ENCODE measurements around the gene CASTOR2. TPM values are rescaled to one million over a fixed set of nuclear protein-coding genes. Genes with fewer than 3 reads are reported as not detected.
"Not testable (repeated sequence)": the region's sequence is repeated elsewhere in the genome, so short reads cannot be mapped to it uniquely, and the experiment has no call there.

CASTOR2 gene
- total and polyA plus RNA-seq, 4 donors = 0.76 to 6.8 (median 4.1) TPM

DNA sequence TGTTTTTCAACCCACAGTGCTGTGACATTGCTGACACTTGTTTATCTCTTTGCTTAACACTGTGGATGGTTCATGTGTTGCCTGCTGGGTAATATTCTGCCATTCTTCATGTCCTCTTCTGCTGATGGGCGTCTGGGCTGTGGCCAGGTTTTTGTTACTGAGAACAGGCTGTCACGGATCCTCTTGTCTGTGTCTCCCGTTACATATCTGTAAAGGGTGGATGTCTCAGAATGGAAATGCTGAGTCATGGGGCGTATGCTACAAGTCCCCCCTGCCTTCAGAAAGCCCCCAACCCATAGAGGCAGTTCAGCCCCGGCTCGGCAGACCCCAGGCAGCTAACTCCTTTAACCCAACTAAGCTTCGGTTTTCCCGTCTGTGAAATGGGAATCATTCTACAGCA, 33.3 kb downstream of the CASTOR2 start:
- not testable (repeated sequence) for H3K9me3 ChIP-seq (ENCODE audit: control insufficient read depth in 4 of 4, insufficient read depth in 3 of 4, low read length in 3 of 4); H3K4me1 ChIP-seq (ENCODE audit: control insufficient read depth in 5 of 5, insufficient read depth in 5 of 5, low read length in 5 of 5); H3K27me3 ChIP-seq (ENCODE audit: control insufficient read depth in 3 of 3, insufficient read depth in 3 of 3, low read length in 2 of 3); H3K4me3 ChIP-seq; ATAC-seq (ENCODE audit: insufficient read depth, low FRiP score); DNase-seq; H3K36me3 ChIP-seq (ENCODE audit: control insufficient read depth in 4 of 4, insufficient read depth in 4 of 4, low read length in 4 of 4); H3K9ac ChIP-seq (ENCODE audit: insufficient read depth in 1 of 2, low read length in 2 of 2)
- H3K27ac ChIP-seq (ENCODE audit: low read depth in 1 of 2, low read length in 1 of 2) = peak overlapping the region in 1 of 2 donors; percentile 48
- WGBS, 2 donors = 78 to 81% methylated on average over 8 of the region's 8 CpGs

DNA sequence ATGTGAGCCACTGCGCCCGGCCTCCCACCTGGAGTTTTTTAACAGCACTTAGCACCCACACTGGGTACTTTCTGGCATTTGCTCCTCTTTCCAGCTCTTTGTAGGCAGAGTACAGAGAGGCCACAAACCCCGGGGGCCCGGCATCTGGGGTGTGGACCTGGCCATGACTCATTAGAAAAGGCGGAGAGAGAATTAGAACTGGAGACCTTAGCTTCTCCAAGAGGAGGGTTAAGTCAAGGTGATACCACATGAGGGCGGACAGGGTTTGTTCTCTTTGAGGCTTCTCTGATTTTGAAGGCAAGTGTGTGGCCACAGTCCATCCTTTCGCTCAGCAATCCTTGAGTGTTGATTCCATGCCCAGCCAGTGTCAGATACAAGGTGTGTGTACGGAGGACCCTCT, 36.9 kb downstream of the CASTOR2 start:
- H3K27ac ChIP-seq (ENCODE audit: low read depth in 1 of 2, low read length in 1 of 2); H3K36me3 ChIP-seq (ENCODE audit: control insufficient read depth in 4 of 4, insufficient read depth in 4 of 4, low read length in 4 of 4); DNase-seq; H3K4me3 ChIP-seq; ATAC-seq (ENCODE audit: insufficient read depth, low FRiP score); H3K4me1 ChIP-seq (ENCODE audit: control insufficient read depth in 5 of 5, insufficient read depth in 5 of 5, low read length in 5 of 5); H3K9me3 ChIP-seq (ENCODE audit: control insufficient read depth in 4 of 4, insufficient read depth in 3 of 4, low read length in 3 of 4); H3K9ac ChIP-seq (ENCODE audit: insufficient read depth in 1 of 2, low read length in 2 of 2); H3K27me3 ChIP-seq (ENCODE audit: control insufficient read depth in 3 of 3, insufficient read depth in 3 of 3, low read length in 2 of 3): not testable (repeated sequence)
- WGBS, 2 donors = 91 to 95% methylated on average over 8 of the region's 8 CpGs

- Histone ChIP-seq H3K9me3 (ENCODE audit: control insufficient read depth in 4 of 4, insufficient read depth in 3 of 4, low read length in 3 of 4) (no peaks in the 10 kb centered on the region), H3K9ac (ENCODE audit: insufficient read depth in 1 of 2, low read length in 2 of 2) (no peak overlapping the region), H3K27me3 (ENCODE audit: control insufficient read depth in 3 of 3, insufficient read depth in 3 of 3, low read length in 2 of 3) (no peaks in the 10 kb centered on the region), H3K4me1 (ENCODE audit: control insufficient read depth in 5 of 5, insufficient read depth in 5 of 5, low read length in 5 of 5) (no peaks in the 10 kb centered on the region), H3K36me3 (ENCODE audit: control insufficient read depth in 4 of 4, insufficient read depth in 4 of 4, low read length in 4 of 4) (peaks cover 0 to 3% (median 0%) of the 10 kb centered on the region in 4 donors), H3K27ac (ENCODE audit: low read depth in 1 of 2, low read length in 1 of 2) (no peak overlapping the region), H3K4me3 (no peak overlapping the region)
- WGBS, 2 donors = 87 to 94% methylated on average over 2 of the region's 2 CpGs
- DNase-seq (no peak), ATAC-seq (ENCODE audit: insufficient read depth, low FRiP score) (no peak)
- TF ChIP-seq, protein P1, sequence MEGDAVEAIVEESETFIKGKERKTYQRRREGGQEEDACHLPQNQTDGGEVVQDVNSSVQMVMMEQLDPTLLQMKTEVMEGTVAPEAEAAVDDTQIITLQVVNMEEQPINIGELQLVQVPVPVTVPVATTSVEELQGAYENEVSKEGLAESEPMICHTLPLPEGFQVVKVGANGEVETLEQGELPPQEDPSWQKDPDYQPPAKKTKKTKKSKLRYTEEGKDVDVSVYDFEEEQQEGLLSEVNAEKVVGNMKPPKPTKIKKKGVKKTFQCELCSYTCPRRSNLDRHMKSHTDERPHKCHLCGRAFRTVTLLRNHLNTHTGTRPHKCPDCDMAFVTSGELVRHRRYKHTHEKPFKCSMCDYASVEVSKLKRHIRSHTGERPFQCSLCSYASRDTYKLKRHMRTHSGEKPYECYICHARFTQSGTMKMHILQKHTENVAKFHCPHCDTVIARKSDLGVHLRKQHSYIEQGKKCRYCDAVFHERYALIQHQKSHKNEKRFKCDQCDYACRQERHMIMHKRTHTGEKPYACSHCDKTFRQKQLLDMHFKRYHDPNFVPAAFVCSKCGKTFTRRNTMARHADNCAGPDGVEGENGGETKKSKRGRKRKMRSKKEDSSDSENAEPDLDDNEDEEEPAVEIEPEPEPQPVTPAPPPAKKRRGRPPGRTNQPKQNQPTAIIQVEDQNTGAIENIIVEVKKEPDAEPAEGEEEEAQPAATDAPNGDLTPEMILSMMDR (IDR thresholded peaks at IDR 0.05; ENCODE audit: control extremely low read depth, extremely low read depth) = no peak
Measured at GRCh38 chr7:75010036-75010435, 45.5 kb downstream of the CASTOR2 start.

DNA sequence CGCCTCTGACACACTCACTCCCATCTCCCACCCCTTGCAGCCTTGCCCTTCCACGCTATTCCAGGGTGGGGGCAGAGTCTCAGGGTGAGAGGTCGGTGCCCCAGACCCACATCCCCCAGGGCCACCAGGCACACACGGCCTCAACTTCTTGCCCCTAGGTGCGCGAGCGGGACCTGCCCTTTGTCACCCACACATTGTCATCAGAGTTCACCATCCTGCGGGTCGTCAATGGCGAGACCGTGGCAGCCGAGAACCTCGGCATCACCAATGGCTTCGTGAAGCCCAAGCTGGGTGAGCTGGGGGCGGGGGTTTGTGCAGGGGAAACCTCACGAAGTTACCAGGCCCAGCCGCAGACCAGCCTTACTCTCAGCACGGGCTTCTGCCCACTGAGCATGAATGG, 53.3 kb downstream of the CASTOR2 start:
- Histone ChIP-seq H3K27ac (ENCODE audit: low read depth in 1 of 2, low read length in 1 of 2) (no peak overlapping the region), H3K27me3 (ENCODE audit: control insufficient read depth in 3 of 3, insufficient read depth in 3 of 3, low read length in 2 of 3) (no peaks in the 10 kb centered on the region), H3K9me3 (ENCODE audit: control insufficient read depth in 4 of 4, insufficient read depth in 3 of 4, low read length in 3 of 4) (no peaks in the 10 kb centered on the region), H3K9ac (ENCODE audit: insufficient read depth in 1 of 2, low read length in 2 of 2) (no peak overlapping the region), H3K4me3 (no peak overlapping the region), H3K36me3 (ENCODE audit: control insufficient read depth in 4 of 4, insufficient read depth in 4 of 4, low read length in 4 of 4) (peaks cover 0 to 19% (median 5%) of the 10 kb centered on the region in 4 donors), H3K4me1 (ENCODE audit: control insufficient read depth in 5 of 5, insufficient read depth in 5 of 5, low read length in 5 of 5) (no peaks in the 10 kb centered on the region)
- TF ChIP-seq, protein P1 (IDR thresholded peaks at IDR 0.05; ENCODE audit: control extremely low read depth, extremely low read depth) = no peak
- 92 to 94% methylated on average over 18 of the region's 18 CpGs for WGBS, 2 donors
- DNase-seq = no peak
- ATAC-seq (ENCODE audit: insufficient read depth, low FRiP score) = no peak
